SK-N-SH (cell line): ENCODE measurements around the gene EIF6. TPM values are rescaled to one million over a fixed set of nuclear protein-coding genes. Genes with fewer than 3 reads are reported as not detected.

Experiments used
- CTCF ChIA-PET: fragments of 300-600, 350-600 bp; formaldehyde crosslinking; extraction: SDS; loops from one replicate; lab custom pipeline; 2021; lab: Yijun Ruan, JAX
- POLR2A ChIA-PET: fragments of 350-600 bp; sonication (Branson Sonifier 250); formaldehyde crosslinking; extraction: SDS; loops from one replicate; lab custom pipeline; 2020; ENCODE audit warnings: antibody characterized with exemption, inconsistent platforms; lab: Yijun Ruan, JAX
- DNase-seq: peaks from one replicate; pipeline ENCODE4 v3.0.0; 2012
- H2AFZ ChIP-seq: fragments of 200-600 bp; sonication (generic); 2 replicates; pipeline ENCODE4 v1.8.1; 2016; ENCODE audit warnings: antibody characterized with exemption, mild to moderate bottlenecking, low read depth
- H3F3A ChIP-seq: fragments of 200-600 bp; sonication (generic); replicated peaks from 2 replicates; pipeline ENCODE3; 2016; ENCODE audit warnings: antibody characterized with exemption, mild to moderate bottlenecking; ENCODE audit not compliant: insufficient read depth
- H3K27ac ChIP-seq, 2 experiments: fragments of 200-500 bp in 1 of 2; fragments of 200-600 bp in 1 of 2; sonication (Bioruptor generic) in 1 of 2; sonication (generic), shearing (Covaris generic) in 1 of 2; 2 replicates each; pipeline versions ENCODE4 v1.5.1 to v1.6.1; 2014 to 2016; ENCODE audit warnings: low read depth in 2 of 2, inconsistent platforms in 1 of 2, low read length in 1 of 2, mild to moderate bottlenecking in 1 of 2, mixed read lengths in 1 of 2
- H3K27me3 ChIP-seq: fragments of 200-600 bp; sonication (generic), shearing (Covaris generic); 2 replicates; pipeline ENCODE4 v1.6.1; 2016; ENCODE audit warnings: mixed run types; ENCODE audit not compliant: insufficient read depth
- H3K36me3 ChIP-seq, 2 experiments: fragments of 200-500 bp in 1 of 2; fragments of 200-600 bp in 1 of 2; sonication (Bioruptor generic) in 1 of 2; sonication (generic) in 1 of 2; replicated peaks in 1 of 2; 2 replicates each; pipeline versions ENCODE3 to v1.5.1; 2014 to 2016; ENCODE audit warnings: low read length in 1 of 2, mild to moderate bottlenecking in 1 of 2; ENCODE audit not compliant: insufficient read depth in 2 of 2, control insufficient read depth in 1 of 2
- H3K4me1 ChIP-seq, 2 experiments: fragments of 200-500 bp in 1 of 2; fragments of 200-600 bp in 1 of 2; sonication (Bioruptor generic) in 1 of 2; sonication (generic), shearing (Covaris generic) in 1 of 2; 2 replicates each; pipeline versions ENCODE4 v1.5.1 to v1.6.1; 2014 to 2016; ENCODE audit warnings: low read depth in 1 of 2, low read length in 1 of 2, mixed run types in 1 of 2; ENCODE audit not compliant: insufficient read depth in 2 of 2, control insufficient read depth in 1 of 2
- H3K4me2 ChIP-seq: fragments of 200-600 bp; sonication (generic), shearing (Covaris generic); 2 replicates; pipeline ENCODE4 v1.6.1; 2017; ENCODE audit warnings: mixed run types
- H3K4me3 ChIP-seq, 2 experiments: fragments of 200-500 bp in 1 of 2; fragments of 200-600 bp in 1 of 2; sonication (Bioruptor generic) in 1 of 2; sonication (generic), shearing (Covaris generic) in 1 of 2; 2 replicates each; pipeline versions ENCODE4 v1.5.1 to v1.8.1; 2014 to 2016; ENCODE audit warnings: low read depth in 2 of 2, inconsistent platforms in 1 of 2, low read length in 1 of 2, mild to moderate bottlenecking in 1 of 2, mixed read lengths in 1 of 2, moderate library complexity in 1 of 2
- H3K79me2 ChIP-seq: fragments of 200-600 bp; sonication (generic); 2 replicates; pipeline ENCODE4 v1.8.1; 2017; ENCODE audit warnings: mild to moderate bottlenecking; ENCODE audit not compliant: insufficient read depth
- H3K9ac ChIP-seq: fragments of 200-600 bp; sonication (generic); 2 replicates; pipeline ENCODE4 v1.6.1; 2017; ENCODE audit warnings: mixed run types
- H3K9me2 ChIP-seq: fragments of 200-600 bp; sonication (generic); 2 replicates; pipeline ENCODE4 v1.6.1; 2017; ENCODE audit warnings: mixed run types
- H3K9me3 ChIP-seq: fragments of 200-600 bp; sonication (generic); 2 replicates; pipeline ENCODE4 v1.6.1; 2017; ENCODE audit warnings: mixed run types, mild to moderate bottlenecking, moderate library complexity
- H4K20me1 ChIP-seq: fragments of 200-600 bp; sonication (generic); 2 replicates; pipeline ENCODE4 v1.6.1; 2017; ENCODE audit warnings: mild to moderate bottlenecking, mixed run types; ENCODE audit not compliant: insufficient read depth
- CTCF ChIP-seq: fragments of 200-600 bp; sonication (generic); IDR thresholded peaks from 2 replicates; pipeline ENCODE4 v1.6.1; 2017; ENCODE audit warnings: antibody characterized with exemption, mild to moderate bottlenecking, moderate library complexity
- FOXJ3 ChIP-seq: sonication (generic); formaldehyde crosslinking; IDR thresholded peaks from 2 replicates; pipeline ENCODE4 v1.5.1; 2020; ENCODE audit warnings: mild to moderate bottlenecking, missing genetic modification reagents
- FOXM1 ChIP-seq: IDR thresholded peaks from 2 replicates; pipeline ENCODE4 v1.4.0; 2012; ENCODE audit warnings: low read depth, mild to moderate bottlenecking
- GATA2 ChIP-seq: sonication (generic); formaldehyde crosslinking; IDR thresholded peaks from 2 replicates; pipeline ENCODE4 v1.5.0; 2020; ENCODE audit warnings: mild to moderate bottlenecking, missing genetic modification reagents
- JUND ChIP-seq: IDR thresholded peaks from 2 replicates; pipeline ENCODE4 v1.4.0; 2012
- MAX ChIP-seq: IDR thresholded peaks from 2 replicates; pipeline ENCODE4 v1.4.0; 2012; ENCODE audit warnings: low read depth
- NRF1 ChIP-seq: IDR thresholded peaks from 2 replicates; pipeline ENCODE4 v1.6.1; 2012; ENCODE audit warnings: low read depth, mild to moderate bottlenecking, low read length
- POLR2AphosphoS5 ChIP-seq: IDR thresholded peaks from 2 replicates; pipeline ENCODE4 v1.6.1; 2012; ENCODE audit warnings: low read depth, low read length
- RAD21 ChIP-seq: IDR thresholded peaks from 2 replicates; pipeline ENCODE4 v1.6.1; 2012; ENCODE audit warnings: mild to moderate bottlenecking, low read length
- RCOR1 ChIP-seq: fragments of 150-350 bp; IDR thresholded peaks from 2 replicates; pipeline ENCODE4 v1.6.1; 2017; ENCODE audit warnings: antibody characterized with exemption, low read length
- RFX5 ChIP-seq: IDR thresholded peaks from 2 replicates; pipeline ENCODE4 v1.6.1; 2012; ENCODE audit warnings: mild to moderate bottlenecking, improper control_type of control experiment, low read length
- RXRA ChIP-seq: IDR thresholded peaks from 2 replicates; pipeline ENCODE4 v1.4.0; 2012; ENCODE audit warnings: low read depth, mild to moderate bottlenecking, borderline replicate concordance
- SMC3 ChIP-seq: IDR thresholded peaks from 2 replicates; pipeline ENCODE4 v1.6.1; 2012; ENCODE audit warnings: low read depth, low read length, improper control_type of control experiment
- TAF1 ChIP-seq: IDR thresholded peaks from 2 replicates; pipeline ENCODE4 v1.6.1; 2012; ENCODE audit warnings: low read depth, mild to moderate bottlenecking, low read length, moderate library complexity, borderline replicate concordance
- TEAD4 ChIP-seq: IDR thresholded peaks from 2 replicates; pipeline ENCODE4 v1.4.0; 2012; ENCODE audit warnings: mild to moderate bottlenecking, borderline replicate concordance; ENCODE audit not compliant: insufficient read depth
- ZBTB33 ChIP-seq: IDR thresholded peaks from 2 replicates; pipeline ENCODE4 v1.4.0; 2012; ENCODE audit warnings: low read depth, borderline replicate concordance
- WGBS: methylation state at CpG from one replicate; pipeline ENCODE4 v1.1.6; 2017; ENCODE audit warnings: low lambda C conversion rate; 5-methylcytosine and 5-hydroxymethylcytosine counted together
- polyA plus RNA-seq, 3 experiments: library from polyadenylated mRNA; depleted of rRNA; stranded (reverse); fragments of >200 nt; gene quantifications; 2 replicates each; pipeline ENCODE4 v1.2.3, GENCODE V29; 2012

EIF6 gene
- polyA plus RNA-seq, 1 of the 3 experiments (the other 2 are of a cell fraction) = 356 TPM

- 0 out of 2 replicates have a peak, but pooled peaks have one; percentile 10 for TF ChIP-seq POLR2AphosphoS5
- TF ChIP-seq NRF1 = no peak
- TF ChIP-seq RXRA = no peak; the same call in none of the 2 replicates
- peak; percentile 73; the same call in 1 of the 2 replicates for TF ChIP-seq TEAD4
- no peak for TF ChIP-seq TAF1
- peak; percentile 98 for TF ChIP-seq MAX
- TF ChIP-seq GATA2 (CRISPR knock-in tag) = no peak
- TF ChIP-seq FOXJ3 (CRISPR knock-in tag) = no peak
- 0 out of 2 replicates have a peak, but pooled peaks have one; percentile 58 for TF ChIP-seq FOXM1
- no peak for TF ChIP-seq RFX5
- TF ChIP-seq JUND = peak; percentile 54
- TF ChIP-seq ZBTB33 = peak; percentile 56
Measured at GRCh38 chr20:35307666-35308653, 23.4 kb upstream of the EIF6 start (continued).

- WGBS = 56% methylated on average over 4 of the region's 4 CpGs
Measured at GRCh38 chr20:35306931-35307517, 22.5 kb upstream of the EIF6 start.

More at GRCh38 chr20:35306931-35307517, 22.5 kb upstream of the EIF6 start:
- peak; percentile 71 for DNase-seq
- no peaks in the 10 kb centered on the region for H3K9me2 ChIP-seq
- peak overlapping the region; percentile 69 for H3K4me2 ChIP-seq
- no peaks in the 10 kb centered on the region for H4K20me1 ChIP-seq
- H3K4me1 ChIP-seq = peaks cover 30 to 65% of the 10 kb centered on the region in 2 experiments; a peak in 3 of 4 replicates
- H2AFZ ChIP-seq = no peak overlapping the region
- no peaks in the 10 kb centered on the region for H3K79me2 ChIP-seq
- ChIA-PET POLR2A (interaction anchor here (1.2 kb wide), 1 partner anchor 92 kb away, joined by 3 read pairs; no protein-coding TSS in a partner anchor), CTCF (interaction anchor here (0.6 to 16.5 kb wide), 22 partner anchors 8 to 148 kb away, joined by 3 to 323 read pairs (median 4); partner anchors contain the start of genes CEP250, EIF6, FAM83C and GDF5)
- H3F3A ChIP-seq = peaks cover 58% of the 10 kb centered on the region
- H3K9me3 ChIP-seq = no peaks in the 10 kb centered on the region
- H3K9ac ChIP-seq = peak overlapping the region; percentile 59
- H3K27me3 ChIP-seq = no peaks in the 10 kb centered on the region
- no peaks in the 10 kb centered on the region for H3K36me3 ChIP-seq
- peak overlapping the region; percentile 97 for H3K27ac ChIP-seq
- TF ChIP-seq TAF1 (no peak), RAD21 (peak; percentile 52), CTCF (peak; percentile 73), SMC3 (peak; percentile 59), RCOR1 (0 out of 2 replicates have a peak, but pooled peaks have one; percentile 17)
- H3K4me3 ChIP-seq = no peak overlapping the region; a peak in 1 of 4 replicates
